ENCODE data around the gene PLEKHG3.

DNA sequence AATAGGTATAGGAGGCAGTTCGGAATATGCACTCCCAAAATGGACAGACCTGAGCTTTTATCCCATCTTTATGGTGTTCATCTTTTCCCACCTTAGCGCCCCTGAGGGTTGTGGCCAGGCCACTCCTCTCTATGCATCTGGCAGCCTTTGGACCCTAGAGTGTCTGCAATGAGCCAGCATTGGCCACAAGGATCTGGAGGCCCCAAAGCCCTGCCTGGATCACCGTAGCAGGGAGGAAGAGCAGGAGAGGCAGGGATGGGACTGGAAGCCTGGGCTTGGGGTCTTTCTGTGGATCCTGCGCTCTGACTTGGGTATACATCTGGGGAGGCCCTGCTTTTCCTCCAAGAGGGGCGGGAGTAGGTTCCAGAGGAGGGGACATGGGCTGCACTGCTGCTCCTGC, 52.5 kb downstream of the PLEKHG3 start:
- TF ChIP-seq, protein P1, sequence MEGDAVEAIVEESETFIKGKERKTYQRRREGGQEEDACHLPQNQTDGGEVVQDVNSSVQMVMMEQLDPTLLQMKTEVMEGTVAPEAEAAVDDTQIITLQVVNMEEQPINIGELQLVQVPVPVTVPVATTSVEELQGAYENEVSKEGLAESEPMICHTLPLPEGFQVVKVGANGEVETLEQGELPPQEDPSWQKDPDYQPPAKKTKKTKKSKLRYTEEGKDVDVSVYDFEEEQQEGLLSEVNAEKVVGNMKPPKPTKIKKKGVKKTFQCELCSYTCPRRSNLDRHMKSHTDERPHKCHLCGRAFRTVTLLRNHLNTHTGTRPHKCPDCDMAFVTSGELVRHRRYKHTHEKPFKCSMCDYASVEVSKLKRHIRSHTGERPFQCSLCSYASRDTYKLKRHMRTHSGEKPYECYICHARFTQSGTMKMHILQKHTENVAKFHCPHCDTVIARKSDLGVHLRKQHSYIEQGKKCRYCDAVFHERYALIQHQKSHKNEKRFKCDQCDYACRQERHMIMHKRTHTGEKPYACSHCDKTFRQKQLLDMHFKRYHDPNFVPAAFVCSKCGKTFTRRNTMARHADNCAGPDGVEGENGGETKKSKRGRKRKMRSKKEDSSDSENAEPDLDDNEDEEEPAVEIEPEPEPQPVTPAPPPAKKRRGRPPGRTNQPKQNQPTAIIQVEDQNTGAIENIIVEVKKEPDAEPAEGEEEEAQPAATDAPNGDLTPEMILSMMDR (IDR thresholded peaks at IDR 0.05), result no peak
- TF ChIP-seq POLR2AphosphoS5 (IDR thresholded peaks at IDR 0.05) (no peak), POLR2A (IDR thresholded peaks at IDR 0.05) (no peak), EP300 (IDR thresholded peaks at IDR 0.05; ENCODE audit: low read depth) (no peak)
